NK-92 (cell line): ENCODE results near the gene SIX2.

ENCODE experiments used
- DNase-seq: peaks from one replicate; lab custom pipeline; 2025; ENCODE audit not compliant: unreplicated experiment; lab: John Stamatoyannopoulos, UW

Gene SIX2

GRCh38 chr2:45024097-45024496 lies 14.8 kb upstream of the SIX2 start:
- no peak for DNase-seq

GRCh38 chr2:45020439-45020838 lies 11.2 kb upstream of the SIX2 start:
- no peak for DNase-seq

DNA sequence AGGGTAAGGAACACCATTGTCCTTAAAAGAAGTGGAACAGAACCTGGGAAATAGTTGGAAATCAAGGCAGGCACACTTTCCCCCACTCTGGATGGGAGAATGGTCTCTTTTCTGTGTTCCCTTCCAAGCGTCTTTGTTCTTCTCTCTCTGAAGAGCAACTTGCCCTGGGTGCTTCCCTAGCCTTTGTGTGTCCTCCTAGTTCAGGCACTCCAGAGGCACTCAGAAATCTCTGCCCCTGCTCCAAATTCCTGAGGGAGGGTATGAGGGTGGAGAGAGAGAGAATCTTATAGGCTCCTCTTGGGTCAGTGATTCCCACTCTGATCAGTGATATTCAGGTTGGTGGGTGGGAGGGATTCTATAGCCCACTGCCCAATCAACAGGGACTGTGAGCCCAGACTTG lies 8.8 kb upstream of the SIX2 start:
- DNase-seq: no peak

DNA sequence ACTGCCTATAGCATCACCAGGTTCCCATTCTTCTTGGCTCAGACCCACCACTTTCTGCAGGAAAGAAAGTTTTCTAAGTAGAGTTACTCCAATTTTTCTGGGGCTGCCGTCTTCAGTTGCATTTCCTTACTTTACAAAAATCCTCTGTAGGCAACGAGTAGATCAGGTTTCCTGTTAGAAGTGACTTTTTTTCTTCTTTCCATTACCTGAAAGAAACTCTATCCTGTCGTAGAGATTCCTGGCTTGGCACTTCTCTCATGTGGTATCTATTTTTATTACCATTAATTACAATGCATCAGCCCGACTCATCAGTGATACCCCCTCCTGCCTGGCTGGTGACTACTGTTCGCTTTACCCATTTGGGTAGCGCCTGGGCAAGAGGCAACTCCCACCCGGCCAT lies 5.6 kb upstream of the SIX2 start:
- DNase-seq: no peak

DNA sequence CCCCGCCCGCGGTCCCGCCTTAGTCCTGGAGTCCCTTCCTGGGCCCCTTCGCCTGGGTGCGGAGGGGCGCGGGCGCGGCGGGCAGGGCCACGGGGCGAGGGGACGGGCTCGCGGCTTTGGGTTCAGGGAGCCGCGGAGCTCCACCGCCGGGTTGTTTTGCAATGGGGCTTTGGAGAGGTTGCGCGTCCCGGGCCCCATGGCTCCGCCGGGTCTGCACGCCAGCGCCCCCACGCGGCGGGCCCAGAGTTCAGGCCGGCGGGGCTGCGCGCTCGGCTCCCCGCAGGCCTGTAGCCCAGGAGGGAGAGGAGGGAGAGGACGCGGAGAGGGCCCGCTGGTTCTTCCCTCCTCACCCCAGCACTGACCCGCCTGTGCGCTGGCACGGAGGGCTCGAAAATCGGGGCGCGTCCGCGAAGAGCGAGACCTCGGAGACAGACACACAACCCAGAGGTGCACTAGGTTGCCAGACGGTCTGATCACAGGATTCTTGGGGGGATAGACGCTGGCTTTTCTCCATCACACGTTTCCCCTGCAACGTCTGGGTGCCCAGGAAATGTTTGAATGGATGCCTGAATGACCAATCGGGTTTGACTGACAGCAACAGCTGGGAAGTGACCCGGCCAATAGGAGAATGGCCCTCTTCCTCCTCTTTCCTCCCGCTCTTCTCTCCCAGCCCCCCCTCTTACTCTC lies 4.9 kb upstream of the SIX2 start:
- no peak for DNase-seq

- no peak for DNase-seq
Measured at GRCh38 chr2:45013229-45014015, 4.2 kb upstream of the SIX2 start.

DNA sequence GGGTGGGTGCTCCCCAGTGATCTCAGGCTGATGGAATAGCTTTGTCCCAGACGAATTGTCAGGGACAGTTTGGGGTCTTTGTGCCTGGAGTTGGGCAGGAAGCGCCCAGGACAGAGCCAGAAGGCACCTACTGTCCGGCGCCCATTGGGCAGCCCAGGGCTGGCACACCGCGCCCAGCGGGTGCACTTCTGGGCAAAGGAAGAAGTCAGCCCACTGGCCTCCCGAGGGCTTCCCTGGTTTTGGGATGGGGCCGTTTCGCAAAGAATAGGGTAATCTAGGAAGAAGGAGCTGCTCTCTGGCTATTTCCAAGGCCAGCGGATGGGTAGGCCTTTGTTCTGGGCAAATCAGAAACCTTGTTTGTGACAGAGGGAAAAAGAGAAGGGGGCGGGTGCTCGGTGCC lies 3.5 kb upstream of the SIX2 start:
- no peak for DNase-seq

DNA sequence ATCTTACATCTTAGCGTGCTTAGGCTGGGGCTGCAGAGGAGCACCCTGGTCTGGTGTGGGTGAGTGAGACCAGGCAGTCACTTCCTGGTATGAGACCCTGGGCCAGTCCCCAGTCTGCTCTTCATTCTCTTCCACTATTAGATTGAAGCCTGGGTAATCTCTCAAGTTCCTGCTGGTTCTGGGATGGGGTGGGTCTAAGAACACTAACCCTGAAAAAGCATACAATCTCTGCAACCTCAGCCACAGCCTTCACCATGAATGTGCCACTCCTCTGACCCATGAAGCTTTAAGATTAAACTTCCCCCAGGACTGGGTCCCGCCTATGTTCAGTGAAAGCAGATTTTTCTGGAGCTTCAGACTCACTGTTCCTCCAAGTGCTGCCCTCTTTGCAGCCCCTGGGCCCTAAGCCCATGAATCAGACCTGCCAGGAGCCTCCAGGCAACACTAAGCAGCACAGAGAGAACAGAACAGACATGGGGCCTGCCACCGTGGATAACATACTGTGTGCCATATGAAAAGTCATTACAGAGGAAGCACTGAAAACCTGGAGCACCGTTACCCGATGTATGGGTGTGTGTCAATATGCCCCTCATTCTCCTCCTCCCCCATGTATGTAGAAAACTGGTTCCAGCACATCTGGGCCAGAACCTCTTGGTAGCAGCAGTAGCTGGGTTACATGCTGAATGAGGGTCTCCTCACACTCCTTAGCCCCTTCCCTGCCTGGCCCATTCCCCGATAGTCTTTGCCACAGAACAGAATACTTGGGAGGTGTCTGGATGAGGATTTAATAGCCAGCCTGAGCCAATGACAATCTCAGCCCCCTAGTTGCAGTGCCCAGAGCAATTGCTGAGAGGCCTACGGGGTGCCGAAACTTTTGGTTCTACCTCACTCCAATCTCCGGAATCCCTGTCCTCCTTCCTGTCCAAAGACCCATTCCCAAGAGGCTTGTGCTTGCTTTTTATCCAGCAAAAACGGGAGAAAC lies 2.7 kb upstream of the SIX2 start:
- no peak for DNase-seq

DNA sequence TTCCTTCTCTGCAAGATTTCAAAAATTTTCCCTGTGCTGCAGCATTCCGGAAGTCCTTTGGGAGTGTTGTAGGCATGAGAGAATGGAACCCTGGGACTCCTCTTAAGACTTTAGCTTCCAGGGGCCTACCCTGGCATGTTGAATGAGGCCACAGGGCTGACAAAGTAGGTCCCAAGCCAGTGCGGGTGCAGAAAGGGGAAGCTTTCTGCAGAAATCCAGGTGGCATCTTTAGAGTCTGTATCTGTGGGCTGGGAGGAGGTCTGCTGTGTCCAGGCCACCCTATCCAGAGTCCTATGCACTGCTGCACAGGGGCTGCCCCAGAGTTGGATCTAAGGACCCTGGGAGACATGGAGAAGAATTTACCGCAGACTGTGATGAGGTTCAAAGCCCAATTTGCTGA lies 1.9 kb upstream of the SIX2 start:
- no peak for DNase-seq

- DNase-seq: no peak
Measured at GRCh38 chr2:45010702-45011012, 1.4 kb upstream of the SIX2 start.

DNA sequence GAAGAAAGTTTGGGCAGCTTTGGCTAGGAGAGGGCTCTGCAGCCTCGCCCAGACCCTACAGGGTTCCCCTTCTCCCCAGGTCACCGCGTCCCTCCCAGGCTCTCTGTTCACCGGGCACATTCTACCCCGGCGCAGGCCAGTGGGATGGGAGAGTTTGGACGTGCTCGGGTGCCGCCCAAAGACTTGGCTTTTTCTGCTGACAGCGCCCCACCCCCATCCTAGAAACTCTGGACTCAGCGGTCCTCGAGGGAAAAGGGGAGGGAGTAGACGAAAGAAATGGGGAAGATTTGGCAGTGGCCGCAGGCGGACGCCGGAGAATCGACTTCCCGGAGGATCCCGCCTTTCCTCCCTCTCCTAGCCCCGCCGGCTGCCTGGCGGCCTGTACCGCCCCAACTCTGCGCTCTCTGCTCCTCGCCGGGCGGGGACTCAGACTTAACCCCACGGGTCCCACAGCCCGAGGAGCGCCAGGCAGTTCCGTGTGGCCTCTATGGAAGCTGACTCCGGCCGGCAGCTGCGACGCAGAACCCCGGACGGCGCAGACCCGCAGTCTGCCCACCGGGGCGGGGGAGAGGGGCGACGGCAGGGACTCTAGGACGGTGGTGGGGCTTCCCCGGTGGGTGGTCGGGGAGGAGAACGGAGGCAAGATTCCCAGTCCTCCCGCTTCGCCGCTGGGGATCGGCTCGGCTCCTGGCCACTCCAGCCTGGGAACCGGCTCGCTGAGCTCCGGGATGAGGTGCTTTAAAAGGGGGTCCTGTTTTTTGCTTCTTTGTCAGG lies 863 bp upstream of the SIX2 start:
- no peak for DNase-seq

DNA sequence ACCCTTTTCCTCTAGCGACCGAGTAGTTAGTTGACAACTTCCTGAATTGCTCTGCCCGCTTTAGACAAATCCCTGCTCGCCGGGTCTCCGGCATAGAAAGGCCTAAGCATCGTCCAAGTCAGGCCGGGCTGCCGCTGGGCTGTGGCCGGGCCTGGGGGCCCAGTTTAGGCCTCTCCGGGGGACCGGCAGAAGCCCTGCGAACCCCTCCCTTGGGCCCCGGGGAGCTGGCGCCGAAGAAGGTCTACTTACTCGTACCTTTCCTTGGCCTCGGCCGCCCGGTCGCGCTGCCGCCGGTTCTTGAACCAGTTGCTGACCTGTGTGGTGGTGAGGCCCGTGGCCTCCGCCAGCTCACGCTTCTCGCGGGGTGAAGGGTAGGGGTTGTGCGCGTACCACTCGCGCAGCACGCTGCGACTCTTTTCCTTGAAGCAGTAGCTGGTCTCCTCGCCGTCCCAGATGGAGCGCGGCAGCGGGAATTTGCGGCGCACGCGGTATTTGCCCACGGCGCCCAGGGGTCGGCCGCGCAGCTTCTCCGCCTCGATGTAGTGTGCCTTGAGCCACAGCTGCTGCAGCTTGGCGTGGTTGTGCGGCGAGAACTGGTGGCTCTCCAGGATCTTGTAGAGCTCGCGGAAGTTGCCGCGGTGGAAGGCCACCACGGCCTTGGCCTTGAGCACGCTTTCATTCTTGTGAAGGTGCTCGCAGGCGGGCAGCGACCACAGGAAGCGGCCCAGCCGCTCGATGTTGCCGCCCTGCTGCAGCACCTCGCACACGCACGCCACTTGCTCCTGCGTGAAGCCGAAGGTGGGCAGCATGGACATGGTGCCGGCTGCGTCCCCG lies 739 bp downstream of the SIX2 start:
- DNase-seq: no peak

DNA sequence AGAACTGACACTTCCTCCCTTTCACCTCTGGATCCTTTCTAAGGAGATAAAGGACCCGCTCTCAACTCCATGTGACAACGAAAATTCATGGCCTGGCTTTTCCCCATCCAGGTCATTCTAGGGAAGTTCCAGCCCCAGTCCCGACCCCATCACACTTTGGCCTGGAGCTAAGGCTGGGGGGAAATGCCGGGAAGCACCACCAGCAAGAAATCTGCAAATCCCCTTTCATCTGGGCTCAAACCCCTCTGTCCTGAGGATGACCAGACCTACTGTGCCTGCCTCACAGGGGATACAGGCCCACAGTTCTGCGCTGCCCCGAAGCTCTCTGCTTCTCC lies 1.3 kb downstream of the SIX2 start:
- DNase-seq: no peak

- no peak for DNase-seq
Measured at GRCh38 chr2:45006942-45007287, 2.3 kb downstream of the SIX2 start.

DNA sequence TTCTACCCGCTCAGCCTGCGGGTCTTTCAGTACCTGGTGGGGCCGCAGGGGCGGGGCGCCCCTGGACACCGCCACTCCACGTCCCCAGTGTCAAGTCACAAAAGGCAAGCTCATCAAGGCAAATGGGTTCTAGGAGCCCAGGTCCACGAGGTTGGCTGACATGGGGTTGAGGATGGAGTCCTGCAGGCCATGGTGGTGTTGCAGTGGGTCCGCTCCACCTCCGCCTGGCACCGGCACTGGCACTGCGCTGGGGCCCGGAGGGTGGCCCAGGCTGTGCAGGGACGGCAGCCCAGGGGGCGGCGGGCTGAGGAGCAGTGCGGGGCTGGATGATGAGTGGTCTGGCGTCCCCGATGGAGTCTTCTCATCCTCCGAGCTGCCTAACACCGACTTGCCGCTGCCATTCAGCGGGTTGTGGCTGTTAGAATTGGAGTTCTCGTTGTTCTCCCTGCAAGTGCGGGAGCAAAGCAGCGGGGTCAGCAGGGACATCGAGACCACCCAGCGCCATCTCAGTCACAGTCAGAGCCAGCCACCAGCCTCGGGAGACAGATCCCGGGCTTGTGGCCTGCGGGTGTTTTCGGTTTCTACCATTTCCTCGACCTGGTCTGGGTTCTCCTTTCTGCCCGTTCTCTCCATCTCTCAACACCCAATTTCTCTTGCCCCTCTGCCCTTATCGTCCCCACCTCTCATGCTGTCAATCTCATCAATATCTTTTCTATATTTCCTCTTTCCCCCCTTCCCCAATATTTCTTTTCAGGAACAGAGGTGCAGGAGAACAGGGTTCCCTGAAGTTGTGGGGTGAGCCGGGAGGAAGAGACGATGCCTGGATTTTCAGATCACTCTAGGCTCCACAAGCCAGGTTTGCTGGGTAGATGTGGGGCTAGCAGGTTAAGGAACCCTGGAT lies 3.0 kb downstream of the SIX2 start:
- no peak for DNase-seq

DNA sequence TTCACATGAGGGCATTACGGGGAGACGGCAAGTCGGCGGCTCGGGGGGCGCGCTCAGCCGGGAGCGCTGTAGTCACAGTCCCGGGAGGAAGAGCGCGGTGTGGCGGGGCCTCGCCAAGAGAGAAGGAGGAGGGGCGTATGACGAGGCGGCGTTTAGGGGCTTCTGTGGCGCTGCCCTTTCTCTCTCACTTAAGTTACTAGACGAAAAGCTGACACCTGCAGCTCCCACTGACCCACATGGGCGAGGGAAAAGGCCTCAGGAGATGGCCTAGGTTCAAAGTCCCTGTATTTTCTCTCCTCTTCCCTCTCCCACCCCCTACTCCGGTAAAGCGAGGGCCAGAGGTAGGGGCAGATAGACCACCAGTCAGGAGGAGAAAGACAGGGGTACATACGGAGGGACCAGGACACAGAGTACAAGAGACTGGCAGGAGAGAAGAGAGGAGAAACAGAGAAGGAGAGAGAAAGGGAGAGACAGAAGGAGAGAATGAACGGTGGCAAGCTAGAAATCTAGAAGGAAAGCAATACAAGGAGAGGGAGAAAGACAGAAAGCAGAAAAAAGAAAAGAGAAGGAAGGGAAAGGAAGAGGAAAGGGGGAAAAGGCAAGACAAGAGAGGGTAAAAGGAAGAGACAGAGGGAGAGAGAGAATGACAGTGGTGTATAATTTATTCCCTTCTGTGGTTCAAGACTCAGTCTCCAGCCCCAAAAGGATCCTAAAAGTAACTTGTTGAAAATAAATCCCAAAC lies 3.8 kb downstream of the SIX2 start:
- DNase-seq: no peak

DNA sequence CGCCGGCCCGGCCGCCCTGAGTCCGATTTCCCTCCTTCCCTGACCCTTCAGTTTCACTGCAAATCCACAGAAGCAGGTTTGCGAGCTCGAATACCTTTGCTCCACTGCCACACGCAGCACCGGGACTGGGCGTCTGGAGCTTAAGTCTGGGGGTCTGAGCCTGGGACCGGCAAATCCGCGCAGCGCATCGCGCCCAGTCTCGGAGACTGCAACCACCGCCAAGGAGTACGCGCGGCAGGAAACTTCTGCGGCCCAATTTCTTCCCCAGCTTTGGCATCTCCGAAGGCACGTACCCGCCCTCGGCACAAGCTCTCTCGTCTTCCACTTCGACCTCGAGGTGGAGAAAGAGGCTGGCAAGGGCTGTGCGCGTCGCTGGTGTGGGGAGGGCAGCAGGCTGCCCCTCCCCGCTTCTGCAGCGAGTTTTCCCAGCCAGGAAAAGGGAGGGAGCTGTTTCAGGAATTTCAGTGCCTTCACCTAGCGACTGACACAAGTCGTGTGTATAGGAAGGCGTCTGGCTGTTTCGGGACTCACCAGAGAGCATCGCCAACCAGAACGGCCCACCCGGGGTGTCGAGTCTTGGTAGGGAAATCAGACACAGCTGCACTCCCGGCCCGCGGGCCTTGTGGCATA lies 4.6 kb downstream of the SIX2 start:
- DNase-seq: no peak
